G401.6 (cell line): Measurements from ENCODE around the gene RILPL1.

ENCODE experiments used
- FAIRE-seq: peaks from 2 replicates; lab custom pipeline; 2012; peaks lifted over from hg19 to GRCh38; lab: Jason Lieb, UNC

RILPL1 gene

DNA sequence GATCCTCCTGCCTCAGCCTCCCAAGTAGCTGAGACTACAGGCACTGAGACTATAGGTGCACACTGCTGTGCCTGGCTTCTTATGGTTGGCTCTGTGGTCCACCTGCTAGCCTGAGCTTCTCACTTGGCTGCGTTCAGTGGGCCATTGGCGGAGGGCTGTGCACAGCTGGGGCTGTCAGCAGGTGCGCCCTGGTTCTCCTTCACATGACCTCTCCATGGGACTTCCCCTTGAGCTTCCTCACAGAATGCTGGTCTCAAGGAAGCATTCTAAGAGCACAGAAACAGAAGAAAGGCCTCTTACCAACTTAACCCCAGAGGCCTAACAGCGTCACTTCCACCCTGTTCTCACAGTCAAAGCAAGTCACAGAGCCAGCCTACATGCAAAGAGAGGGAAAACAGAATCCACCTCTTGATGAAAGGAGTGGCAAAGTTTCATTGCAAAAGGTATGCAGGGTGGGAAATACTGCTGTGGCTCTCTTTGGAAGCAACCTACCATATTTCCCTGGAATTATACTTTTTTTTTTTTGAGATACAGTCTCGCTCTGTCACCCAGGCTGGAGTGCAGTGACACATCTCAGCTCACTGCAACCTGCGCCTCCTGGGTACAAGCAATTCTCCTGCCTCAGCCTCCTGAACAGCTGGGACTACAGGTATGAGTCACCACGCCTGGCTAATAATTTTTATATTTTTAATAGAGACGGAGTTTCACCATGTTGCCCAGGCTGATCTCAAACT, 106.3 kb downstream of the RILPL1 start:
- FAIRE-seq = no peak

DNA sequence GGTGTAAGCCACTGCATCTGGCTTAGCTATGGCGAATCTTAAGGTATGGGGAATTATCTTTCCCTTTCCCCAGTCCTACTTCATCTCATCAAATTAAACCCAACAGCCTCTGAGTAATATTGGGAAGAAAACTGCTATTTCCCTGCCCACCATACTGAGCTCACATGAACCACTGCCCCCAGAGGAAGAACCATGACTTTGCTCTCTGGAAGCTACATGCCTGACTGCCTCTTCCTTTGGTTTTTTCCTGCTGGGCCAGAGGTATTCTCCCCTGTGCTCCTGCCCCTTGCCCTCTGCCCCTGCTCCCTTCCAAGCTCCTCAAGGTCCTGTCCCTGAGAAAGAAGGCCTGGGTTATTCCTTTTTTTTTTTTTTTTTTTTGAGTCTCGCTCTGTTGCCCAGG, 112.2 kb downstream of the RILPL1 start:
- FAIRE-seq = no peak
